ENCODE measurements around the gene CNKSR1. TPM values are rescaled to one million over a fixed set of nuclear protein-coding genes. Genes with fewer than 3 reads are reported as not detected.
A peak's percentile ranks its signal among the peaks of the same experiment; 100 is the strongest.
"Not testable (repeated sequence)": the region's sequence is repeated elsewhere in the genome, so short reads cannot be mapped to it uniquely, and the experiment has no call there.

The CNKSR1 gene
- total RNA-seq, 4 donors from 2014 or later: 16.8 to 71.4 (median 45.0) TPM

GRCh38 chr1:26220199-26220912 lies 43.1 kb downstream of the CNKSR1 start:
- intact Hi-C loops (cut with DNase I; ENCODE audit: low total_unique reads): no loop called here
- TF ChIP-seq POLR2A (IDR thresholded peaks at IDR 0.05) (no peak), CTCF (IDR thresholded peaks at IDR 0.05) (no peak)
- no peak for DNase-seq (ENCODE audit: low spot score in 2 of 2)
- WGBS, 2 donors: 62 to 73% methylated on average over 21 to 25 of the region's 27 CpGs
- no peak overlapping the region for H3K4me3 ChIP-seq (ENCODE audit: low read depth, poor library complexity, severe bottlenecking)

GRCh38 chr1:26221094-26221493 lies 43.8 kb downstream of the CNKSR1 start:
- DNase-seq (ENCODE audit: low spot score in 2 of 2): no peak
- H3K4me3 ChIP-seq (ENCODE audit: low read depth, poor library complexity, severe bottlenecking): no peak overlapping the region
- intact Hi-C loops (cut with DNase I; ENCODE audit: low total_unique reads): no loop called here
- WGBS, 2 donors: 92 to 96% methylated on average over 2 of the region's 2 CpGs
- TF ChIP-seq CTCF (IDR thresholded peaks at IDR 0.05): no peak
- TF ChIP-seq POLR2A (IDR thresholded peaks at IDR 0.05): no peak

DNA sequence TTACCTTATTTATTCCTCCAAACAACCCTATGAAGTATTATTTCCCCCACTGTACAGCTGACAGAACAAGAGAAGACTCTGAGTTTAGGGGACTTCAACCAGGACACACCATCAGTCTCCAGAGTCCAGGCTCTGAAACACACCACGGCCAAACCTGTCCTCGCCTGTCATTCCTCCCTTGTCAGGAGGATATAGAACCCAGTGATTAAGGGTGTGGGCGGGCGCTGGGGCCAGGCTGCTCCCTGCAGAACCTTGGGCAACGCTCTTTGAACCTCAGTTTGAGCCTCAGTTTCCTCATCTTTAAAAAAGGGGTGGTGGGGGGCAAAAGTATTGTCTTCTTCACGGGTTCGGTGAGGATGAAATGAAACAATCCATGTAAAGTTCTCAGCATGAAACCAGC lies 47.3 kb downstream of the CNKSR1 start:
- WGBS, 2 donors: 83 to 89% methylated on average over 7 of the region's 7 CpGs
- no peak overlapping the region for H3K4me3 ChIP-seq (ENCODE audit: low read depth, poor library complexity, severe bottlenecking)
- peak in 1 of 2 donors; percentile 76 for DNase-seq (ENCODE audit: low spot score in 2 of 2)
- intact Hi-C loops (cut with DNase I; ENCODE audit: low total_unique reads): no loop called here
- TF ChIP-seq CTCF (IDR thresholded peaks at IDR 0.05): no peak
- no peak for TF ChIP-seq POLR2A (IDR thresholded peaks at IDR 0.05)

GRCh38 chr1:26225033-26225831 lies 47.9 kb downstream of the CNKSR1 start:
- TF ChIP-seq CTCF (IDR thresholded peaks at IDR 0.05) (no peak), POLR2A (IDR thresholded peaks at IDR 0.05) (no peak)
- peak; percentile 24 to 88 for DNase-seq (ENCODE audit: low spot score in 2 of 2)
- no peak overlapping the region for H3K4me3 ChIP-seq (ENCODE audit: low read depth, poor library complexity, severe bottlenecking)
- 24 to 25% methylated on average over 28 to 31 of the region's 50 CpGs for WGBS, 2 donors
- intact Hi-C loops (cut with DNase I; ENCODE audit: low total_unique reads): no loop called here

DNA sequence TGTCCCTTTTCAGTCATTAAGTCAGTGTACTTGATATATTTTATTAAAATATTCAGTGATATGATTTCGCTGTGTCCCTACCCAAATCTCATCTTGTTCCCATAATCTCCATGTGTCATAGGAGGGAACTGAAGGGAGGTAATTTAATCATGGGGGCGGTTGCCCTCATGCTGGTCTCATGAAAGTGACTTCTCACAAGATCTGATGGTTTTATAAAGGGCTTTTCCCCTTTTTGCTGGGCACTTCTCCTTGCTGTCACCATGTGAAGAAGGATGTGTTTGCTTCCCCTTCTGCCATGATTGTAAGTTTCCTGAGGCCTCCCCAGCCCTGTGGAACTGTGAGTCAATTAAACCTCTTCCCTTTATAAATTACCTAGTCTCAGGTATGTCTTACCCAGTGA lies 53.4 kb downstream of the CNKSR1 start:
- 85 to 95% methylated on average over 2 of the region's 2 CpGs for WGBS, 2 donors
- DNase-seq (ENCODE audit: low spot score in 2 of 2); H3K4me3 ChIP-seq (ENCODE audit: low read depth, poor library complexity, severe bottlenecking); intact Hi-C loops (cut with DNase I; ENCODE audit: low total_unique reads): not testable (repeated sequence)

- intact Hi-C loops (cut with DNase I; ENCODE audit: low total_unique reads): no loop called here
- WGBS, 2 donors: 0% methylated on average over 50 to 70 of the region's 73 CpGs
- TF ChIP-seq POLR2A (IDR thresholded peaks at IDR 0.05) (no peak), CTCF (IDR thresholded peaks at IDR 0.05) (peak in 1 of 3 donors; percentile 43)
- peak; percentile 97 to 99 for DNase-seq (ENCODE audit: low spot score in 2 of 2)
- peak within 1 kb of the TSS; percentile 48 for H3K4me3 ChIP-seq (ENCODE audit: low read depth, poor library complexity, severe bottlenecking)
Measured at GRCh38 chr1:26233903-26234643, 56.8 kb downstream of the CNKSR1 start, which contains the start of gene CEP85. CEP85 (plus strand) TSS chr1:26234200; CDS start chr1:26239784, 5,584 bp downstream.

Measured in lower leg skin (tissue), 4 donors.